Keratinocyte (primary cell): Measurements from ENCODE around the gene SYNPR. TPM values are rescaled to one million over a fixed set of nuclear protein-coding genes. Genes with fewer than 3 reads are reported as not detected.

Experiments
- DNase-seq: peaks from one replicate; pipeline ENCODE4 v3.0.0-alpha.2; 2011; ENCODE audit warnings: low read depth, missing footprints, low spot score
- FAIRE-seq: peaks from 2 replicates; lab custom pipeline; 2011; peaks lifted over from hg19 to GRCh38; lab: Jason Lieb, UNC
- H2AFZ ChIP-seq: 2 replicates; pipeline ENCODE4 v1.6.0; 2012; ENCODE audit warnings: low read length, control low read depth, inconsistent platforms; ENCODE audit not compliant: control insufficient read depth
- H3K27ac ChIP-seq: 2 replicates; pipeline ENCODE4 v1.5.1; 2011; ENCODE audit warnings: low read length; ENCODE audit not compliant: control insufficient read depth, insufficient read depth
- H3K27me3 ChIP-seq: 3 replicates; pipeline ENCODE4 v1.6.0; 2011; ENCODE audit warnings: low read length; ENCODE audit not compliant: control insufficient read depth, insufficient read depth; ENCODE audit errors: extremely low read depth
- H3K36me3 ChIP-seq, 2 experiments: 2 replicates in 1 of 2; 3 replicates in 1 of 2; pipeline ENCODE4 v1.5.1; 2011; ENCODE audit warnings: low read length in 2 of 2, mild to moderate bottlenecking in 1 of 2; ENCODE audit not compliant: control insufficient read depth in 2 of 2, insufficient read depth in 2 of 2; ENCODE audit errors: extremely low read depth in 1 of 2
- H3K4me1 ChIP-seq: 3 replicates; pipeline ENCODE4 v1.5.1; 2011; ENCODE audit warnings: low read length; ENCODE audit not compliant: control insufficient read depth, insufficient read depth; ENCODE audit errors: extremely low read depth
- H3K4me2 ChIP-seq: 3 replicates; pipeline ENCODE4 v1.6.0; 2011; ENCODE audit warnings: low read depth, low read length; ENCODE audit not compliant: control insufficient read depth, insufficient read depth; ENCODE audit errors: extremely low read depth
- H3K4me3 ChIP-seq, 3 experiments: fragments of 200-600 bp in 1 of 3; sonication (generic) in 1 of 3; 2 replicates in 2 of 3; 3 replicates in 1 of 3; pipeline ENCODE4 v1.5.1; 2011 to 2016; ENCODE audit warnings: low read length in 3 of 3, mild to moderate bottlenecking in 3 of 3, control low read depth in 2 of 3, inconsistent platforms in 1 of 3, low read depth in 1 of 3, mixed read lengths in 1 of 3, mixed run types in 1 of 3, moderate library complexity in 1 of 3; ENCODE audit not compliant: control insufficient read depth in 2 of 3, insufficient read depth in 2 of 3; ENCODE audit errors: extremely low read depth in 1 of 3
- H3K79me2 ChIP-seq: 2 replicates; pipeline ENCODE4 v1.6.0; 2012; ENCODE audit warnings: low read length; ENCODE audit not compliant: control insufficient read depth, insufficient read depth
- H3K9ac ChIP-seq: 3 replicates; pipeline ENCODE4 v1.6.0; 2011; ENCODE audit warnings: low read length; ENCODE audit not compliant: control insufficient read depth, insufficient read depth; ENCODE audit errors: extremely low read depth
- H3K9me1 ChIP-seq: 3 replicates; pipeline ENCODE4 v1.6.0; 2011; ENCODE audit warnings: low read length; ENCODE audit not compliant: control insufficient read depth, insufficient read depth; ENCODE audit errors: extremely low read depth
- H3K9me3 ChIP-seq: 2 replicates; pipeline ENCODE4 v1.5.1; 2012; ENCODE audit warnings: low read depth, low read length; ENCODE audit not compliant: control insufficient read depth
- H4K20me1 ChIP-seq: 3 replicates; pipeline ENCODE4 v1.6.0; 2011; ENCODE audit warnings: low read length; ENCODE audit not compliant: control insufficient read depth, insufficient read depth; ENCODE audit errors: extremely low read depth
- CTCF ChIP-seq, 3 experiments: IDR thresholded peaks in 1 of 3; conservative IDR thresholded peaks in 1 of 3; optimal IDR thresholded peaks in 1 of 3; 2 replicates in 2 of 3; 3 replicates in 1 of 3; pipeline versions ENCODE3 to v1.5.1; 2011; ENCODE audit warnings: low read length in 3 of 3, mild to moderate bottlenecking in 3 of 3, moderate library complexity in 2 of 3, control low read depth in 1 of 3, inconsistent platforms in 1 of 3; ENCODE audit not compliant: insufficient read depth in 2 of 3; ENCODE audit errors: extremely low read depth in 1 of 3
- EZH2 ChIP-seq: IDR thresholded peaks from one replicate; pipeline ENCODE4 v1.6.1; 2012; ENCODE audit warnings: inconsistent platforms, mild to moderate bottlenecking, low read length, moderate library complexity
- dilution Hi-C: fragments of 300-500 bp; cut with MboI; formaldehyde crosslinking; loops from one replicate; pipeline ENCODE4 v1.7.0; 2020; ENCODE audit warnings: low sequenced_read_pairs; ENCODE audit not compliant: extremely low pct_ligation_motif_present
- polyA plus RNA-seq, 5 experiments: library from polyadenylated mRNA; depleted of rRNA in 3 of 5; stranded (reverse) in 3 of 5; stranded (forward) in 1 of 5; unstranded in 1 of 5; fragments of >200 nt; gene quantifications; 1 replicate in 1 of 5; 2 replicates in 3 of 5; 3 replicates in 1 of 5; pipeline versions ENCODE4 v1.2.1 to v1.2.3, GENCODE V29; 2011 to 2012; ENCODE audit warnings: missing spikeins in 2 of 5, low read depth in 1 of 5, low replicate concordance in 1 of 5

Gene SYNPR
- polyA plus RNA-seq, 1 donor (not counting 4 experiments of a cell fraction or from before 2014, with no cell fraction given), result not detected

GRCh38 chr3:63532521-63532920 lies 254.4 kb downstream of the SYNPR start:
- Histone ChIP-seq H3K4me3 (no peak overlapping the region), H3K9me1 (no peaks in the 10 kb centered on the region), H3K9ac (no peak overlapping the region), H3K4me1 (no peaks in the 10 kb centered on the region), H3K27me3 (no peaks in the 10 kb centered on the region), H2AFZ (no peak overlapping the region), H3K4me2 (no peak overlapping the region), H3K36me3 (no peaks in the 10 kb centered on the region), H3K79me2 (no peaks in the 10 kb centered on the region), H3K9me3 (no peaks in the 10 kb centered on the region), H3K27ac (no peak overlapping the region), H4K20me1 (no peaks in the 10 kb centered on the region)
- dilution Hi-C loops, result no loop called here
- no peak for DNase-seq
- TF ChIP-seq EZH2, result no peak
- no peak for TF ChIP-seq CTCF (optimal IDR thresholded peaks at IDR 0.05 in 1 of 3, IDR thresholded peaks at IDR 0.05 in 1 of 3, conservative IDR thresholded peaks at IDR 0.05 in 1 of 3; ENCODE audit: extremely low read depth in 1 of 3, insufficient read depth in 2 of 3, low read length in 3 of 3)
- no peak for FAIRE-seq

GRCh38 chr3:63538919-63539318 lies 260.8 kb downstream of the SYNPR start:
- no peaks in the 10 kb centered on the region for H3K9me3 ChIP-seq
- H3K9me1 ChIP-seq, result no peaks in the 10 kb centered on the region
- no peak overlapping the region for H2AFZ ChIP-seq
- H3K4me1 ChIP-seq, result no peaks in the 10 kb centered on the region
- H3K9ac ChIP-seq, result no peak overlapping the region
- H3K4me3 ChIP-seq, result no peak overlapping the region
- H3K27me3 ChIP-seq, result peaks cover 4% of the 10 kb centered on the region
- no peak for TF ChIP-seq EZH2
- no peak for TF ChIP-seq CTCF (optimal IDR thresholded peaks at IDR 0.05 in 1 of 3, IDR thresholded peaks at IDR 0.05 in 1 of 3, conservative IDR thresholded peaks at IDR 0.05 in 1 of 3; ENCODE audit: extremely low read depth in 1 of 3, insufficient read depth in 2 of 3, low read length in 3 of 3)
- H3K79me2 ChIP-seq, result no peaks in the 10 kb centered on the region
- FAIRE-seq (no peak), DNase-seq (no peak)
- H3K27ac ChIP-seq, result no peak overlapping the region
- dilution Hi-C loops, result no loop called here
- no peaks in the 10 kb centered on the region for H3K36me3 ChIP-seq
- H3K4me2 ChIP-seq, result no peak overlapping the region
- H4K20me1 ChIP-seq, result no peaks in the 10 kb centered on the region
